ENCODE results near the gene SV2C.

GRCh38 chr5:76222318-76222717 is 139.1 kb downstream of the SV2C start:
- no peak for TF ChIP-seq CTCF (IDR thresholded peaks at IDR 0.05)
- TF ChIP-seq POLR2A (IDR thresholded peaks at IDR 0.05): no peak
- no peak for TF ChIP-seq EP300 (IDR thresholded peaks at IDR 0.05)

All from tibial nerve (tissue), 4 donors.